Panc1 (cell line): Measurements from ENCODE around the gene PLEKHG5. TPM values are rescaled to one million over a fixed set of nuclear protein-coding genes. Genes with fewer than 3 reads are reported as not detected.

ENCODE experiments used
- ATAC-seq: fragments of 200-7000 bp; cut with Tn5 transposase; 2 replicates; pipeline ENCODE4 v1.9.1; 2020; ENCODE audit warnings: mild to moderate bottlenecking, moderate library complexity
- BruUV-seq: library from RNA; stranded (reverse); fragments of 400-500 nt; replicated peaks from 2 replicates; lab custom pipeline; 2021; lab: Mats Ljungman, UMichigan
- CTCF ChIA-PET: fragments of 300-600 bp; sonication (Branson Sonifier 250); formaldehyde crosslinking; loops from one replicate; lab custom pipeline; 2022; ENCODE audit warnings: antibody characterized with exemption; lab: Charles Lee
- POLR2A ChIA-PET: fragments of 300-600 bp; sonication (Branson Sonifier 250); formaldehyde crosslinking; loops from one replicate; lab custom pipeline; 2022; ENCODE audit warnings: antibody characterized with exemption; lab: Charles Lee
- DNase-seq: peaks from one replicate; pipeline ENCODE4 v3.0.0-alpha.2; 2010; ENCODE audit warnings: low read depth, low spot score
- H3K27ac ChIP-seq: 2 replicates; pipeline ENCODE4 v1.5.1; 2011; ENCODE audit warnings: mild to moderate bottlenecking, low read length, inconsistent platforms
- H3K27me3 ChIP-seq: fragments of 200-500 bp; sonication (Bioruptor generic); 2 replicates; pipeline ENCODE4 v1.6.0; 2014; ENCODE audit warnings: low read length, inconsistent platforms; ENCODE audit not compliant: control insufficient read depth, insufficient read depth
- H3K36me3 ChIP-seq: fragments of 200-500 bp; sonication (Bioruptor generic); 2 replicates; pipeline ENCODE4 v1.5.1; 2014; ENCODE audit warnings: inconsistent platforms, mild to moderate bottlenecking, low read length, moderate library complexity; ENCODE audit not compliant: control insufficient read depth, insufficient read depth
- H3K4me1 ChIP-seq: 2 replicates; pipeline ENCODE4 v1.5.1; 2011; ENCODE audit warnings: inconsistent platforms, mild to moderate bottlenecking, low read length, moderate library complexity; ENCODE audit not compliant: control insufficient read depth, insufficient read depth
- H3K4me3 ChIP-seq, 2 experiments: 2 replicates each; pipeline ENCODE4 v1.5.1; 2011 to 2012; ENCODE audit warnings: low read depth in 2 of 2, low read length in 2 of 2, mild to moderate bottlenecking in 2 of 2, inconsistent platforms in 1 of 2, moderate library complexity in 1 of 2
- H3K9me3 ChIP-seq: fragments of 200-500 bp; sonication (Bioruptor generic); 2 replicates; pipeline ENCODE4 v1.5.1; 2014; ENCODE audit warnings: low read depth, mild to moderate bottlenecking, inconsistent platforms, low read length, moderate library complexity; ENCODE audit not compliant: control insufficient read depth, insufficient read depth
- CTCF ChIP-seq: fragments of 450-650 bp; IDR thresholded peaks from 2 replicates; pipeline ENCODE4 v1.5.1; 2017; ENCODE audit warnings: mild to moderate bottlenecking
- POLR2AphosphoS5 ChIP-seq: IDR thresholded peaks from 2 replicates; pipeline ENCODE4 v1.6.1; 2012; ENCODE audit warnings: mild to moderate bottlenecking, low read depth, low read length, moderate library complexity
- TCF7L2 ChIP-seq: IDR thresholded peaks from 2 replicates; pipeline ENCODE4 v1.6.1; 2011; ENCODE audit warnings: mild to moderate bottlenecking, low read depth, low read length, inconsistent platforms
- in situ Hi-C: cut with HindIII; loops from 2 replicates; pipeline ENCODE4 v1.10.0; 2016; ENCODE audit warnings: low sequenced_read_pairs, low pct_unique_long_range_greater_than_20kb
- intact Hi-C: fragments of 100-400 bp; cut with micrococcal nuclease; formaldehyde crosslinking; loops from one replicate; pipeline ENCODE4 v1.10.0; 2022; ENCODE audit not compliant: unreplicated experiment
- total RNA-seq: library from RNA; stranded (reverse); gene quantifications from one replicate; pipeline ENCODE4 v1.2.1, GENCODE V29; 2021; ENCODE audit not compliant: unreplicated experiment

The PLEKHG5 gene
- total RNA-seq, 1 experiment from 2014 or later = 6.8 TPM

- TF ChIP-seq TCF7L2 (no peak), CTCF (peak; percentile 35; the same call in 1 of the 2 replicates)
- Histone ChIP-seq H3K4me1 (no peaks in the 10 kb centered on the region), H3K27ac (no peak overlapping the region), H3K4me3 (peak overlapping the region; percentile 8 to 14; a peak in 1 of 4 replicates), H3K27me3 (no peaks in the 10 kb centered on the region), H3K36me3 (no peaks in the 10 kb centered on the region), H3K9me3 (no peaks in the 10 kb centered on the region)
- BruUV-seq = no TSS peak
- intact Hi-C loops = no loop called here
- POLR2A ChIA-PET = interaction anchor here (0.7 kb wide), 1 partner anchor 55 kb away, joined by 3 read pairs; no protein-coding TSS in a partner anchor
- DNase-seq (no peak), ATAC-seq (peak; percentile 68)
- in situ Hi-C loops = no loop called here
- CTCF ChIA-PET = interaction anchor here (0.6 kb wide), 3 partner anchors 15 to 197 kb away, joined by 3 to 7 read pairs (median 3); no protein-coding TSS in a partner anchor
Observed at GRCh38 chr1:6448749-6449631, 42.5 kb downstream of the PLEKHG5 start.

- no peak for DNase-seq
- intact Hi-C loops (no loop called here), in situ Hi-C loops (no loop called here)
- Histone ChIP-seq H3K4me3 (0 out of 4 replicates have a peak overlapping the region, but pooled peaks of 1 of the 2 experiments have one; percentile 14), H3K36me3 (no peaks in the 10 kb centered on the region), H3K27me3 (no peaks in the 10 kb centered on the region), H3K4me1 (no peaks in the 10 kb centered on the region), H3K9me3 (no peaks in the 10 kb centered on the region), H3K27ac (no peak overlapping the region)
- ATAC-seq = peak; percentile 27; the same call in 1 of the 2 replicates
- ChIA-PET POLR2A (interaction anchor here (0.7 kb wide), 1 partner anchor 56 kb away, joined by 3 read pairs; no protein-coding TSS in a partner anchor), CTCF (interaction anchor here (0.6 kb wide), 1 partner anchor 74 kb away, joined by 3 read pairs; no protein-coding TSS in a partner anchor)
- TF ChIP-seq POLR2AphosphoS5 = no peak
- peak; percentile 28; the same call in 1 of the 2 replicates for TF ChIP-seq CTCF
- BruUV-seq = no TSS peak
Observed at GRCh38 chr1:6447818-6448748, 43.4 kb downstream of the PLEKHG5 start.
